ENCODE results near the gene CHCHD6. TPM values are rescaled to one million over a fixed set of nuclear protein-coding genes. Genes with fewer than 3 reads are reported as not detected.

CHCHD6 gene
- total and polyA plus RNA-seq, 2 donors from 2014 or later, result 10.7 to 35.2 TPM

- Histone ChIP-seq H3K27ac (ENCODE audit: low read depth in 2 of 2, low read length in 2 of 2) (no peak overlapping the region), H3K9ac (ENCODE audit: low read length in 3 of 3) (no peak overlapping the region), H3K36me3 (ENCODE audit: control insufficient read depth in 2 of 3, insufficient read depth in 3 of 3, low read length in 3 of 3) (no peaks in the 10 kb centered on the region), H3K4me3 (ENCODE audit: low read length in 3 of 3) (no peak overlapping the region), H3K9me3 (ENCODE audit: control insufficient read depth in 2 of 3, insufficient read depth in 1 of 3, low read length in 3 of 3) (no peaks in the 10 kb centered on the region), H3K4me1 (ENCODE audit: control insufficient read depth in 2 of 3, insufficient read depth in 2 of 3, low read depth in 1 of 3, low read length in 3 of 3) (no peaks in the 10 kb centered on the region), H3K27me3 (ENCODE audit: control insufficient read depth, insufficient read depth, low read length) (no peaks in the 10 kb centered on the region)
- intact Hi-C loops (cut with DNase I), result no loop called here
- no peak for DNase-seq
- no peak for FAIRE-seq
- TF ChIP-seq, protein P1, sequence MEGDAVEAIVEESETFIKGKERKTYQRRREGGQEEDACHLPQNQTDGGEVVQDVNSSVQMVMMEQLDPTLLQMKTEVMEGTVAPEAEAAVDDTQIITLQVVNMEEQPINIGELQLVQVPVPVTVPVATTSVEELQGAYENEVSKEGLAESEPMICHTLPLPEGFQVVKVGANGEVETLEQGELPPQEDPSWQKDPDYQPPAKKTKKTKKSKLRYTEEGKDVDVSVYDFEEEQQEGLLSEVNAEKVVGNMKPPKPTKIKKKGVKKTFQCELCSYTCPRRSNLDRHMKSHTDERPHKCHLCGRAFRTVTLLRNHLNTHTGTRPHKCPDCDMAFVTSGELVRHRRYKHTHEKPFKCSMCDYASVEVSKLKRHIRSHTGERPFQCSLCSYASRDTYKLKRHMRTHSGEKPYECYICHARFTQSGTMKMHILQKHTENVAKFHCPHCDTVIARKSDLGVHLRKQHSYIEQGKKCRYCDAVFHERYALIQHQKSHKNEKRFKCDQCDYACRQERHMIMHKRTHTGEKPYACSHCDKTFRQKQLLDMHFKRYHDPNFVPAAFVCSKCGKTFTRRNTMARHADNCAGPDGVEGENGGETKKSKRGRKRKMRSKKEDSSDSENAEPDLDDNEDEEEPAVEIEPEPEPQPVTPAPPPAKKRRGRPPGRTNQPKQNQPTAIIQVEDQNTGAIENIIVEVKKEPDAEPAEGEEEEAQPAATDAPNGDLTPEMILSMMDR (IDR thresholded peaks at IDR 0.05; ENCODE audit: borderline replicate concordance, extremely low read depth, insufficient read depth), result no peak
Measured at GRCh38 chr3:126768903-126769302, 64.9 kb downstream of the CHCHD6 start.

DNA sequence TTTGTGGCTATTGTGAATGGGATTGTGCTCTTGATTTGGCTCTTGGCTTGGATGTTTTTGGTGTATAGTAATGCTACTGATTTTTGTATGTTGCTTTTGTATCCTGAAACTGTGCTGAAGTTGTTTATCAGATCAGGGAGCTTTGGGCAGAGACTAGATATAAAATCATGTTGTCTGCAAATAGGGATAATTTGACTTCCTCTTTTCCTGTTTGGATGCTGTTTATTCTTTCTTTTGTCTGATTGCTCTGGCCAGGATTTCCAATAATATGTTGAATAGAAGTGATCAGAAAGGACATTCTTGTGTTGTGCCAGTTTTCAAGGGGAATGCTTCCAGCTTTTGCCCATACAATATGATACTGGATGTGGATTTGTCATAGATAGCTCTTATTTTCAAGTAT lies 66.1 kb downstream of the CHCHD6 start:
- Histone ChIP-seq H3K4me1 (ENCODE audit: control insufficient read depth in 2 of 3, insufficient read depth in 2 of 3, low read depth in 1 of 3, low read length in 3 of 3) (no peaks in the 10 kb centered on the region), H3K4me3 (ENCODE audit: low read length in 3 of 3) (no peak overlapping the region), H3K27me3 (ENCODE audit: control insufficient read depth, insufficient read depth, low read length) (no peaks in the 10 kb centered on the region), H3K27ac (ENCODE audit: low read depth in 2 of 2, low read length in 2 of 2) (no peak overlapping the region), H3K9me3 (ENCODE audit: control insufficient read depth in 2 of 3, insufficient read depth in 1 of 3, low read length in 3 of 3) (no peaks in the 10 kb centered on the region), H3K9ac (ENCODE audit: low read length in 3 of 3) (no peak overlapping the region), H3K36me3 (ENCODE audit: control insufficient read depth in 2 of 3, insufficient read depth in 3 of 3, low read length in 3 of 3) (no peaks in the 10 kb centered on the region)
- intact Hi-C loops (cut with DNase I), result no loop called here
- FAIRE-seq (no peak), DNase-seq (no peak)
- TF ChIP-seq, protein P1 (IDR thresholded peaks at IDR 0.05; ENCODE audit: borderline replicate concordance, extremely low read depth, insufficient read depth), result no peak

DNA sequence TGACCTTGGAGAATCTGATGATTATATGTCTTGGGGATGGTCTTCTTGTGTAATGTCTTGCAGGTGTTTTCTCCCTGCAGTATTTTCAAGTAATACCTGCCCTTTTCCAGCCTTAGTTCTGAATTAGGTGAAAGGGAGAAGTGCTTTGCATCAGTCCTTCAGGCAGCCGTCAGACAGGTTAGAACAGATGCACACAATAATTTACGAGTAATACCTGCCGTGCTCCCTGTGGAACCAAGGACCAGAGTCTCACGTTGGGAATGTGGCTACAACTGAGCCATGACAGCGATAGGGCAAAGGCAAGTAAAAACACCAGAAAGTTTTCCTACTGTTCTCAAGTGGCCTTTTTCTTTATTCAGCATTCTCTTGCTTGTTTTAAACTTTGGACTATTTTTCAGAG lies 69.1 kb downstream of the CHCHD6 start:
- intact Hi-C loops (cut with DNase I), result no loop called here
- Histone ChIP-seq H3K9me3 (ENCODE audit: control insufficient read depth in 2 of 3, insufficient read depth in 1 of 3, low read length in 3 of 3) (no peaks in the 10 kb centered on the region), H3K36me3 (ENCODE audit: control insufficient read depth in 2 of 3, insufficient read depth in 3 of 3, low read length in 3 of 3) (no peaks in the 10 kb centered on the region), H3K27me3 (ENCODE audit: control insufficient read depth, insufficient read depth, low read length) (no peaks in the 10 kb centered on the region), H3K4me1 (ENCODE audit: control insufficient read depth in 2 of 3, insufficient read depth in 2 of 3, low read depth in 1 of 3, low read length in 3 of 3) (no peaks in the 10 kb centered on the region), H3K4me3 (ENCODE audit: low read length in 3 of 3) (no peak overlapping the region), H3K27ac (ENCODE audit: low read depth in 2 of 2, low read length in 2 of 2) (no peak overlapping the region), H3K9ac (ENCODE audit: low read length in 3 of 3) (no peak overlapping the region)
- DNase-seq, result no peak
- TF ChIP-seq, protein P1 (IDR thresholded peaks at IDR 0.05; ENCODE audit: borderline replicate concordance, extremely low read depth, insufficient read depth), result no peak
- no peak for FAIRE-seq

DNA sequence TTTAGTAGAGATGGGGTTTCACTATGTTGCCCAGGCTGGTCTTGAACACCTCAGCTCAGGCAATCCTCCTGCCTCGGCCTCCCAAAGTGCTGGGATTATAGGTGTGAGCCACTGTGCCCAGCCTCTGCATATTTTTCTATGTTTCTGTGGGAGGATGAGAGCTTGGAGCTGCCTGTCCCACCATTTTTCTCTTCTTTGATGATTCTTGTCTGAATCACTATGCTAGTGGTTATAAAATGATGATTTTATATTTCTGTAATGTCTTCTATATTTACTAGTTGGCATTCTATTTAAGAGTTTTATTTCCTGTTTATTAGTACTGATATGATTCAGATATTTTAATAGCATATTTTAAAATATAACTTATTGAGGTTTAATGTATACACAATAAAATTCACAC lies 69.7 kb downstream of the CHCHD6 start:
- H3K9me3 ChIP-seq (ENCODE audit: control insufficient read depth in 2 of 3, insufficient read depth in 1 of 3, low read length in 3 of 3), result no peaks in the 10 kb centered on the region
- FAIRE-seq (no peak), DNase-seq (no peak)
- TF ChIP-seq, protein P1 (IDR thresholded peaks at IDR 0.05; ENCODE audit: borderline replicate concordance, extremely low read depth, insufficient read depth), result no peak
- no peak overlapping the region for H3K27ac ChIP-seq (ENCODE audit: low read depth in 2 of 2, low read length in 2 of 2)
- no peaks in the 10 kb centered on the region for H3K4me1 ChIP-seq (ENCODE audit: control insufficient read depth in 2 of 3, insufficient read depth in 2 of 3, low read depth in 1 of 3, low read length in 3 of 3)
- no peaks in the 10 kb centered on the region for H3K36me3 ChIP-seq (ENCODE audit: control insufficient read depth in 2 of 3, insufficient read depth in 3 of 3, low read length in 3 of 3)
- H3K4me3 ChIP-seq (ENCODE audit: low read length in 3 of 3), result no peak overlapping the region
- intact Hi-C loops (cut with DNase I), result no loop called here
- H3K27me3 ChIP-seq (ENCODE audit: control insufficient read depth, insufficient read depth, low read length), result no peaks in the 10 kb centered on the region
- H3K9ac ChIP-seq (ENCODE audit: low read length in 3 of 3), result no peak overlapping the region

Data from kidney (tissue), 14 donors.